HepG2 (cell line): Measurements from ENCODE around the gene PLG.
"Not testable (repeated sequence)": the region's sequence is repeated elsewhere in the genome, so short reads cannot be mapped to it uniquely, and the experiment has no call there.

Experiments
- KDM4B ChIP-seq: sonication (generic); formaldehyde crosslinking; IDR thresholded peaks from 2 replicates; pipeline ENCODE4 v1.4.0; 2020; ENCODE audit warnings: missing genetic modification reagents
- REST ChIP-seq, 2 experiments: IDR thresholded peaks; 2 replicates each; pipeline ENCODE4 v1.6.1; 2011 to 2012; ENCODE audit warnings: low read length in 2 of 2, borderline replicate concordance in 1 of 2, low read depth in 1 of 2, mild to moderate bottlenecking in 1 of 2, moderate library complexity in 1 of 2
- RNF2 ChIP-seq: fragments of 450-650 bp; conservative IDR thresholded peaks from 2 replicates; pipeline ENCODE4 v1.6.1; 2016; ENCODE audit warnings: low read depth
- SRSF4 ChIP-seq: fragments of 200-400 bp; formaldehyde crosslinking; IDR thresholded peaks from one replicate; pipeline ENCODE4 v1.6.1; 2018; ENCODE audit warnings: mild to moderate bottlenecking, low read depth, low read length, moderate library complexity; ENCODE audit not compliant: poor library complexity, severe bottlenecking
- TAF1 ChIP-seq: sonication (generic); formaldehyde crosslinking; IDR thresholded peaks from 2 replicates; pipeline ENCODE4 v1.4.0; 2020; ENCODE audit warnings: missing genetic modification reagents
- ZNF558 ChIP-seq: sonication (generic); formaldehyde crosslinking; IDR thresholded peaks from 2 replicates; pipeline ENCODE4 v1.9.0; 2022; ENCODE audit warnings: mild to moderate bottlenecking, missing genetic modification reagents, borderline replicate concordance

GRCh38 chr6:160741012-160741411, 39.0 kb downstream of the PLG start:
- TF ChIP-seq TAF1; ZNF558 (CRISPR knock-in tag); REST (IDR thresholded peaks at IDR 0.05; ENCODE audit: borderline replicate concordance in 1 of 2, low read depth in 1 of 2, low read length in 2 of 2); SRSF4; RNF2; KDM4B (CRISPR knock-in tag): not testable (repeated sequence)
